Spleen (tissue), 11 donors: ENCODE data around the gene FABP2. TPM values are rescaled to one million over a fixed set of nuclear protein-coding genes. Genes with fewer than 3 reads are reported as not detected.
"Not testable (repeated sequence)": the region's sequence is repeated elsewhere in the genome, so short reads cannot be mapped to it uniquely, and the experiment has no call there.

ENCODE experiments used
- DNase-seq: peaks from one replicate; pipeline ENCODE4 v3.0.0-alpha.2; 2020
- H3K27ac ChIP-seq, 8 donors: fragments of 200-600 bp; sonication (generic) in 7 of 8; 1 replicate in 4 of 8; 2 replicates in 4 of 8; pipeline versions ENCODE4 v1.5.0 to v1.8.0; 2016 to 2021; ENCODE audit warnings: inconsistent platforms in 4 of 8, mild to moderate bottlenecking in 4 of 8, moderate library complexity in 1 of 8
- H3K27me3 ChIP-seq, 7 donors: fragments of 200-600 bp; sonication (generic) in 6 of 7; replicated peaks in 1 of 7; 1 replicate in 4 of 7; 2 replicates in 3 of 7; pipeline versions ENCODE4 v1.5.0 to v1.8.0; 2016 to 2021; ENCODE audit warnings: inconsistent platforms in 3 of 7, mild to moderate bottlenecking in 1 of 7
- H3K36me3 ChIP-seq, 6 donors: fragments of 200-600 bp; sonication (generic) in 5 of 6; 1 replicate in 4 of 6; 2 replicates in 2 of 6; pipeline versions ENCODE4 v1.5.0 to v1.8.0; 2016 to 2021; ENCODE audit warnings: inconsistent platforms in 2 of 6
- H3K4me1 ChIP-seq, 6 donors: fragments of 200-600 bp; sonication (generic) in 5 of 6; 1 replicate in 3 of 6; 2 replicates in 3 of 6; pipeline versions ENCODE4 v1.5.0 to v1.8.0; 2016 to 2021; ENCODE audit warnings: inconsistent platforms in 3 of 6
- H3K4me3 ChIP-seq, 8 donors: fragments of 200-600 bp; sonication (generic) in 7 of 8; 1 replicate in 4 of 8; 2 replicates in 4 of 8; pipeline versions ENCODE4 v1.5.0 to v1.8.0; 2016 to 2021; ENCODE audit warnings: inconsistent platforms in 4 of 8, mild to moderate bottlenecking in 4 of 8, moderate library complexity in 2 of 8
- H3K9me3 ChIP-seq, 8 donors: fragments of 200-600 bp; sonication (generic) in 7 of 8; 1 replicate in 4 of 8; 2 replicates in 4 of 8; pipeline versions ENCODE4 v1.5.0 to v1.8.0; 2016 to 2021; ENCODE audit warnings: inconsistent platforms in 4 of 8
- POLR2A ChIP-seq, 3 donors: fragments of 450-650 bp; IDR thresholded peaks; one replicate each; pipeline ENCODE4 v1.5.1; 2017; ENCODE audit warnings: antibody characterized with exemption in 3 of 3, mild to moderate bottlenecking in 1 of 3
- POLR2AphosphoS5 ChIP-seq, 3 donors: sonication (generic); formaldehyde crosslinking; IDR thresholded peaks; one replicate each; pipeline ENCODE4 v1.5.1; 2017; ENCODE audit warnings: antibody characterized with exemption in 3 of 3
- WGBS, 5 donors: extraction: QIAGEN DNeasy Blood & Tissue Kit in 3 of 5; methylation state at CpG; one replicate each; pipeline versions ENCODE4 v1.1.5 to v1.1.7; 2013 to 2018; 5-methylcytosine and 5-hydroxymethylcytosine counted together
- intact Hi-C: fragments of 100-400 bp; cut with DNase I; formaldehyde crosslinking; loops from one replicate; pipeline ENCODE4 v1.15.0; 2023; ENCODE audit warnings: low total_unique reads
- polyA plus RNA-seq, 3 donors: library from polyadenylated mRNA; stranded (reverse); fragments of 200-250 nt; gene quantifications; one replicate each; pipeline ENCODE4 v1.2.1, GENCODE V29; 2013
- total RNA-seq, 7 donors: library from RNA; depleted of rRNA in 3 of 7; stranded (reverse); fragments of >200 nt in 3 of 7; fragmentation: NEBNext Ultra II Directional in 4 of 7; extraction: Animal tissue kit (Norgen Biotek cat#: 25700) in 4 of 7; gene quantifications; one replicate each; pipeline versions ENCODE4 v1.1.0 to v1.2.1, GENCODE V29; 2016 to 2021
- donor health status: healthy with polysubstance abuse.
- donor health status: DM: no; HTN: no; CAD: no; lungs with moderate emphysema.
- donor health status: DM: no; HTN: no; CAD: no.
- donor health status: Bipolar disorder and iron deficiency.
- donor health status: healthy.
- donor health status: DM: no; HTN: no; CAD: no.
- donor health status: DM: yes; HTN: yes; CAD: no.

The FABP2 gene
- total and polyA plus RNA-seq, 10 donors: 0.16 to 0.26 TPM; not detected in 8

- 85 to 96% (median 94%) methylated on average over 1 of the region's 1 CpG for WGBS, 5 donors
- not testable (repeated sequence) for H3K27ac ChIP-seq
Observed at GRCh38 chr4:119356041-119356440, 34.1 kb upstream of the FABP2 start.

GRCh38 chr4:119353364-119353763 is 31.4 kb upstream of the FABP2 start:
- H3K4me1 ChIP-seq, H3K27me3 ChIP-seq, H3K9me3 ChIP-seq, H3K27ac ChIP-seq, DNase-seq, intact Hi-C loops, H3K36me3 ChIP-seq, H3K4me3 ChIP-seq: not testable (repeated sequence)
- 66 to 75% (median 69%) methylated on average over 2 to 3 of the region's 3 CpGs for WGBS, 5 donors

More at GRCh38 chr4:119356041-119356440, 34.1 kb upstream of the FABP2 start:
- DNase-seq, H3K36me3 ChIP-seq, H3K4me1 ChIP-seq, H3K27me3 ChIP-seq, H3K9me3 ChIP-seq, H3K4me3 ChIP-seq, intact Hi-C loops: not testable (repeated sequence)

GRCh38 chr4:119348169-119348568 is 26.2 kb upstream of the FABP2 start:
- DNase-seq: not testable (repeated sequence)

GRCh38 chr4:119343293-119343692 is 21.4 kb upstream of the FABP2 start:
- intact Hi-C loops, DNase-seq, H3K27ac ChIP-seq, H3K36me3 ChIP-seq, H3K27me3 ChIP-seq, H3K4me1 ChIP-seq, H3K4me3 ChIP-seq, H3K9me3 ChIP-seq: not testable (repeated sequence)
- no CpG with 5 or more reads among the region's 2 CpGs for WGBS, 5 donors

More at GRCh38 chr4:119348169-119348568, 26.2 kb upstream of the FABP2 start:
- H3K4me1 ChIP-seq, intact Hi-C loops, H3K4me3 ChIP-seq, H3K27ac ChIP-seq, H3K9me3 ChIP-seq, H3K36me3 ChIP-seq, H3K27me3 ChIP-seq: not testable (repeated sequence)
- 59 to 90% (median 83%) methylated on average over 1 of the region's 1 CpG for WGBS, 5 donors

- H3K27me3 ChIP-seq, H3K9me3 ChIP-seq, intact Hi-C loops, H3K36me3 ChIP-seq, H3K27ac ChIP-seq, H3K4me1 ChIP-seq, DNase-seq, H3K4me3 ChIP-seq: not testable (repeated sequence)
Observed at GRCh38 chr4:119339895-119340294, 18.0 kb upstream of the FABP2 start.

- peak in 1 of 3 donors; percentile 72 for TF ChIP-seq POLR2AphosphoS5 (IDR thresholded peaks at IDR 0.05)
- TF ChIP-seq POLR2A (IDR thresholded peaks at IDR 0.05): no peak
- Histone ChIP-seq H3K4me1 (peaks cover 0 to 4% (median 0%) of the 10 kb centered on the region in 6 donors), H3K27ac (peak overlapping the region in 7 of 8 donors; percentile 36 to 82 (median 61)), H3K27me3 (no peaks in the 10 kb centered on the region), H3K4me3 (no peak overlapping the region), H3K36me3 (no peaks in the 10 kb centered on the region), H3K9me3 (no peaks in the 10 kb centered on the region)
- intact Hi-C loops: no loop called here
- WGBS, 5 donors: 10 to 18% (median 13%) methylated on average over 1 of the region's 1 CpG
- no peak for DNase-seq
Observed at GRCh38 chr4:119337010-119337409, 15.1 kb upstream of the FABP2 start.

GRCh38 chr4:119336332-119336979 is 14.5 kb upstream of the FABP2 start:
- intact Hi-C loops, DNase-seq, H3K4me3 ChIP-seq, H3K9me3 ChIP-seq, H3K27me3 ChIP-seq, H3K36me3 ChIP-seq, H3K4me1 ChIP-seq: not testable (repeated sequence)
- H3K27ac ChIP-seq: peak overlapping the region in 7 of 8 donors; percentile 36 to 82 (median 61)
- 71 to 90% (median 76%) methylated on average over 2 to 4 of the region's 4 CpGs for WGBS, 5 donors
